GM18499 (cell line): ENCODE data around the gene ATP8A2.

Source experiments
- ATAC-seq: cut with Tn5 transposase; IDR thresholded peaks from one replicate; pipeline ENCODE4 v1.9.1; 2021; ENCODE audit warnings: moderate number of reproducible peaks; ENCODE audit not compliant: insufficient read depth, unreplicated experiment

ATP8A2 gene

DNA sequence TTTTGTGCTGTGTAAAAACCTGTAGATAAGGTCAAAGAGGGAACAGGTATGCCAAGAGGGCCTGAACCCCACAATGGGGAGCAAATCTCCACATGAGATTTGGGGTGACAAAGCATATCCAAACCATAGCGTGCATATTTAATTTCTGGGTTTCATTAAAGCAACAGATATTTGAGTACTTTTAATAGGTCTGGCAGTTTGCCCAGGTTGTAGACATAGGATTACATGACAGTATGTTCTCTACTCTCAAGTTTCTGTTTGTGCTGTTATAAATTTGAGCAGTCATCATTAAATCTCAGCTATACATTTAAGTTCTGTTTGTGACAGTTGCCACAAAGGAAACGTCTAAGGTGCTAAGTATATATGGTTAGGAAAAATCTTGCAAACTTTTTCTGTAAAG is 236.4 kb downstream of the ATP8A2 start:
- no peak for ATAC-seq

DNA sequence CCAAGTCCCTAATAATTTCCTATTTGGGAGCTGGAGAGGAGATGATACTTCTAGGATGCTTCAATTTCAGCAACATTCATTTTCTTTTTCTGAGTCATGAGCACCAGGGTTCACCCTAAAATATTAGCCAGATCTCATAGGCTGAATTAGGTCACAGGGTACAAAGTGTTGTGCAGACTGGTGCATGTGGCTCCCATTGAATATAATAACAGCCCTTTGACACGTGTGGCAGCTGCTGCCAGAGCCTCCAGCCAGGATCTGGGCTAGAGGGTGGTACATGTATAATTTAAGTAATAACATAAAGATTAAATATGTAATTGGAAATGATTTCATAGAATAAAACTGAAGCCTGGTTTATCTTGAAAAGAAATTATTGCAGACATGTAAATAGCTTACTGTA is 244.9 kb downstream of the ATP8A2 start:
- ATAC-seq = no peak

DNA sequence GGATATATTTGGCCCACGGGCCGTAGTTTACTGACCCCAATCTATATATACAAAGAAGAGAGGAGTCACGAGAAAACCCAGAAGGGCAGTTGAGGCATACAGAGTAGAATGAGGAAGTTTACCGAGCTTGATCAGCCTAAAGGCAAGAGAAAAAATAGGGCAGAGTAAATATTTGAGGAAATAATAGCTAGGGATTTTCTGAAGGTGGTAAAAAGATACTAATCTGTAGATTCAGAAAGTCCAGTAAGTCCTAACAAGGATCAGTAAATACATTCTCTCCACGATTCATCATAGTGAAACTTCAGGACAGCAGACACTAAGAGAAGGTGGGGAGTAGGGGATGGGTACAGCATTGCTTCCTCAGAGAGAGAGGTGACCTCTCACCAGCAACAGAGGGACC is 248.1 kb downstream of the ATP8A2 start:
- no peak for ATAC-seq

DNA sequence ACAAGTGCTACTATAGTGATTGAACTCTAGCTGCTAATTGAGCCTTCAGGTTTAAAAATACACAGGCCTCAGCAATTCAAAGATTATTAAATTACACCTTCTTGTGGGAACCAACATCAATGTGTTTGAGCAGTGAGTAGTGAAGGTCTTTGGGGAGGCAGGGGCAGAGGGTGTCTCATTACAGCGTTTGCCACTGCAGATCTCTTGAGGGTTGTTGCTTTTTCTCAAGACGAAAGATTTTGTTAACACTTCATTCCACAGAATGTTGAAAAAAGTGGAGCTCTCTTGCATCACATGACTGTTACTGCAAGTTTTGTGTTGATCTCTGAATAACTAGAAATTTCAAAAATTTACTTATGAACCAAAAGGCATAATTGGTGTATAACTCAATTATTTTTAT is 253.6 kb downstream of the ATP8A2 start:
- ATAC-seq = no peak

DNA sequence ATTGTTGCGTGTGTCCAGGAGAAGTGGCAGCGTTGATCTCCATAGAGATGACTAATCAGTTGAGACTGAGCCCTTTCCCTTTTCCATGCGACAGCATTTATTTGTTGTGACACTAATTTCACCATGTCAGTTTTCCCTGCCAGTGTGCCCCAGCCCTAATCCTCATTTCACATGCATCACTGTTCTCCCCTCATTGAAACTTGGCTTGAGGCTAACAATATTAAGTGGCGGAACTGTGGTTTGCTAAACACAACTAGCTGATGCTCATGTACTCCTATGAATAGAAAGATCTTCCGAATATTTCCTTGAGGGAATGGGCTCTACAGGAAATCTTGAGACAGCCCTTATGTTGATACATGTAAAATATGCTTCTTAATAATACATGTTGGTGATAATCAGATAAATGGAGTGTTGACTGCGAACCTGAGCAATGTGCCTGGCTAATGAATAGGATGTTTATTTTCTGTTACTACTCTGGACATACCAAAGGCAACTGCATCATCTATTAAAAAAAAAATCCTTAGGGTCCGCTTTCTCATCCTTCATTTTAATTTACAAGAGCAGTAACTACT is 258.6 kb downstream of the ATP8A2 start:
- ATAC-seq = no peak

DNA sequence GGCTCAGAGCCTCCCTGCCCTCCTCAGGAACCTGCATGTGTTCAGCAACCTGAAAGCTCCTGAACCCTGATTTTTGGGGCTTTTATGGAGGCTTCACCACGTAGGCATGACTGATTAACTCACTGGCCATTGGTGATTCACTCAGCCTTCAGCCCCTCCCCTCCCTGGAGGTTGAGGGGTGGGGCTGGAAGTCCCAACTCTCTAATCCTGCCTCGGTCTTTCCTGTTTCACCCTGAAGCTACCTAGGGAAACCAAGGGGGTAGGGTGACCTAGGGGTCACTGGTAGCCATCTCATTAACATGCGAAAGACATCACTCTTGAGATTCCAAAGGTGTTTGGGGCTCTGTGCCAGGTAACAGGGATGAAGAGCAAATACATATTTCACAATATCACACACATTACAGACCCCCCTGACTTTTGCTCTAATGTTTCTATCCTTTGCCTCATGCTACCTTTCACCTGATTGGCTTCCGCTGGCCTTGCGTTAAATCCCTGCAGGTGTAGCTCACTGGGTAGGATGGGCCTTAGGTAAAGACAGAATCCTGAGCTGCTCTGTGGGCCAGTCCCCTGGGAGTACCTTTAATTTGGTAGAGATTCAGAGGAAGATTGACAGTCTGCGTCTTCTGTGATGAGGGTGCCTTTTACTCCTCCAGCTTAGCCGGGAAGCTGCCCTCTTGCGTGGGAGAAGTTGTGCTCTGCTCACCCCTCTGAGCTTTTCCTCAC is 260.6 kb downstream of the ATP8A2 start:
- no peak for ATAC-seq

DNA sequence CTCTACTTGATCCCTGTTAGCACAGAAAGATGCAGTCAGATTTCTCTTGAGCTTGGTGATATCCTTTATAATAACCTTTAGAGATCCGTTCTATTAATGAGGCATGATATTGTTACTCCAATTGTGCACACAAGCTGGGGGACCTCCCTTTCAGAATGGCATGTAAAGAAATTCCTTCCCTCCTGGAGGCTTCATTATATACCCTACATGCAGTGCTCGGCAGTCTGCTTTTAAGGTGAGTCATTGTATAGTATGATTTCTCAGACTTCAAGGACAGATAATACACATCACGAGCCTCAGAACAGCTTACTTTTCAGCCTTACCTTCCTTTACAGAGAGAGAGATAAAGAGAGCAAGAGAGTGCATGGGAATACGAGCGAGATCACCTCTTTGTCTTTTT is 261.3 kb downstream of the ATP8A2 start:
- ATAC-seq = no peak

DNA sequence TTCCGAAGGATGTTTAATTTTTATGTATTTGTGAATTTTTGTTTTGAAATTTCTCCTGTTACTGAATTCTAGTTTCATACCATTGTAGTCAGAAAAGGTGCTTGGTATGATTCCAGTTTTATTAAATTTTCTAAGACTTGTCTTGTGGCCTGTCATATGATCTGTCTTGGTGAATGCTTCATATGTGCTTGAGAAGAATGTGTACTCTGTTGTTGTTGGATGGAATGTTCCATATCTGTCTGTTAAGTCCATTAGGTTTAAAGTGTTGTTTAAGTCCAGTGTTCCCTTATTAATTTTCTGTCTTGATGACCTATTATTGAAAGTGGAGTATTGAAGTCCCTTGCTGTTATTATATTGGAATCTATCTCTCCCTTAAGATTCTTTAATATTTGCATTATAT is 273.9 kb downstream of the ATP8A2 start:
- ATAC-seq = no peak

DNA sequence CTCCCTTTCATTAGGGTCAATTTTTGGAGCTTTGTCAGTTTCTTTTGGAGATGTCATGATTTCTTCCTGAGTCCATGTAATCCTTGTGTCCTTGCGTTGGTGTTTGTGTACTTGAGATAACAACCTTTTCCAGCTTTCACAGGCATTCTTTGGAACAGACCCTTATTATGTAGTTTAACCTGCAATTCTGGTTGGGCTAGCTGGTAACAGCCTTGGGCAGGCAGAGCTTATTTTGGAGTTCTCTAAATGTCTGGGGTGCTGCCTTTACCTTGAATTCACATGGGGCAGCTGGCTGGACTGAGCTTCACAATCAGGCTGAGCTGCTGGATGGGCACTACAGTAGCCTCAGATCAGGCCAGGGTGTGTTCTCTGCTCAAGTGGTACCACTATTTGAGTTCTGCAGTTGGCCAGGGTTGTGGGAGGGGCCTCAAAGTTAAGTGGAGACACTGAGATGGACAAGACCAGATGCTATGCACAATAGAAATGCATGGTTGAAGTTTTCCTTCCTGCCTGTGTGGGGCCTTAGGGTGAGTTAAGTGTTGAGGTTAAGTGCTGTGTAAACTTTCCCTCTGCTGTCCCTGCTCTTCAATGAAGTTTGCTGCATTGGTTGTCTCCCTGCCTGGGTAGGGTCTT is 277.3 kb downstream of the ATP8A2 start:
- ATAC-seq = no peak

DNA sequence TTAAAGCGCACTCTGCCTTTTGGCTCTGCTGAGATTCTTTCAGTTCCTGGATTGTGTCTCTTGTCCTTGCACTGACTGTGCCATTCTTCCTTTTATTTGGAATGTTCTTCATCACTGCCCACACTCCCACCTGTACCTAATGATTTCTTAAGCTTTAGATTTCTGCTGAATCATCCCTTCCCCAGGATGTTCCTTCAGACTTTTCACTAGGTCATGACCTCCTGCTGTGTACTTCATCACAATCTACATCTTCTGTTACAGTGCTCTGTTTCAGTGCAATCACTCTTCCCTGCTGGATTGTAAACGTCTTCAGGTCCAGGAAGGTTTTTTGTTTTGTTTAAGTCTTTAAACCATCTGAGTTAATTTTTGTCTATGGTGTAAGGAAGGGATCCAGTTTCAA is 281.0 kb downstream of the ATP8A2 start:
- no peak for ATAC-seq

DNA sequence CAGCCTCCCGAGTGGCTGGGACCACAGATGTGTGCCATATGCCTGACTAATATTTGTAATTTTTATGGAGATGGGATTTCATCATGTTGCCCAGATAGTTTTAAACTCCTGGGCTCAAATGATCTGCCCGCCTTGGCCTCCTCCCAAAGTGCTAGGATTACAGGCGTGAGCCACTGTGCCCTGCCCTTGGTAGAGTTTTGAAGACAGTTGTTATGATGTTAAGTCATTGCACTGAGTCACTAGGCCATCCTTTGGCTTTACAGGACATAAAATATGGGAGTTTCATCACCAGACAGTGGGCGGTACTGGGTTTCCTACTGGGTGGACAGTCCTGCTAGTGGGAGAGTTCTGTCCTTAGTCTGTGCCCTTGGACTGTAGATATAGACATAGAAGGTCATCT is 282.5 kb downstream of the ATP8A2 start:
- ATAC-seq = no peak

DNA sequence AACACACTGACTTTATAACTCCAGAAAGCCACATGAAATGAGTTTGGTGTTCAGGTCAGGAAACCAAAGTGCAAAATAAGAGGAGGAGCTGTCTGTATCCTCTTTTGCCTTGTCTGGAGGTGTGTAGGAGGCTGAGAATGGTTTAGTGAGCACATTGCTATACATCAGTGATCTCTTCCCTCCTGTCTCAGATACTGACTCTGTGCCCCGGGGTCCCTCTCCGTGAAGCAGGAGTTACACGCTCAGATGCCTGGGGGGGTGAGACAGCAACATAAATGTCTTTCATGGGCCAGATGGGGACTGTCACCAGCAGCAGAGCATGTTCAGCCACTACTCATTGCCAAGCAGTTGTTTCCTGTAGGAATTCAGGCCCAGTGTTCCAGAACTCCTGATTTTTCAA is 285.4 kb downstream of the ATP8A2 start:
- no peak for ATAC-seq

DNA sequence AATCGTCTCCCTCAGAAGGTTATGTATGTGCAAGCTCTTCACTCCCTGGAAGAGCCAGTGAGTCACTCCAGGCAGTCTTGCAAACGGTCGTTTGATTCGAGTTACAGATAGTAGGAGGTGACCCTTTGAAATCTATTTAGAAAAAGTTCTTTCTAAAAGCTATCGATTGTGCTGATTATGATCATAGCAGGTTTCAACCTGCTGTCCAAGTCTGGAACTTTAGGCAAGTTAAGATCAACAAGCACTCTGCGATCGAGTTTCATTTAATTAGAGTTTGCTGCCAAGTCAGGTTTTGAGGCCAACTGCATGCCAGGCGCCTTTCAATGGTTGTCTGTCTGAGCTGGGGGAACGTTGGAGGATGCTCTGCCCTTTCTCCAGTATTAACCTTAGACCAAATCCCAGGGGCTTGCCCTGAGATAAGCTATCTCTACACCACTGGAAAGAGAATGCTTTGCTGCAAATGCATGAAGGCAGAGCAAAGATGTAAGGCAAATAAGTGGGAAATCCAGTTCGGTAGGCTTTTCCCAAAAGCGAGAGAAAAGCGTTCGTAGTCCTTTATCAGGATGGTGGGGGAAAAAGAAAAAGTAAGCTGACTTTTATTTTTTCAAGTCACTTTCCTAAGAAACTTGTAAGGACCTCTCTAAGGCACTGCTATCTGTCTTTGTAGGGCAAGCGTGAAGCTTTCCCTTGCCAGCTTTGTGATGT is 287.5 kb downstream of the ATP8A2 start:
- ATAC-seq = no peak

DNA sequence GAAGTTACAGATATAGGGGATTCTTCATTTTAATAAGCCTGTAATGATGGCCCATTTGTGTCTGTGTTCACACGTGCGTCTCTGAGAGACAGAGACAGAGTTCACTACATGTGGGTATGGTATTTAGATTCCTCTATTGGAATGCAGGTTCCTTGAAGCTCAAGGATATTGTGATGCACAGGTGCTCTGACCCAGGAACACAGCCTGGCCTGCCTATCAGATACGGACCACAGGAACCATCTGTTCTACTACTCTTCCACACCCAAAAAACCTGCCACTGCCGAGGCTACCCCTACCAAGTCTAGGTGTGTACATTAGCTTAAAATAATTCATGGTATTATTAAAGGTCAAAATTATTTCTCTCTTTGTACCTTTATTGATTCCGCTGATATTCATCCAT is 289.2 kb downstream of the ATP8A2 start:
- no peak for ATAC-seq

DNA sequence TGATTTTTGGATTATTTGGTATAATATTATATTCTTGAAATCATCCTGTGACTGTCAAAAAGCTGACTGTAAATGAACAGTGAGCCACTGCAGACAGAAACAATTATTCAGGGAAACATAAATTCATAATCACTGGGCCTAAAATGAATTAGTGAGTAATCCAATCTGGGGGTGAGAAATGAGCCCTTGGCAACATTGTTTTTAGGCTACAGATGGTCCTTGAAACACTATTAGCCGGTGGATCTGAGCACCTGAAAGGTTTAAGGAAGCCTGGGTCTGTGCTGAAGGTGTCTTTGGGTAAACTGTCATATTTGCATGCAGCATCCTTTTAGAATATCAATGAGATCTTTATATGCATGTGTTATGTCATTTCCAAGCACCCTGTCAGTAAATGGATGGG is 290.7 kb downstream of the ATP8A2 start:
- ATAC-seq = no peak

DNA sequence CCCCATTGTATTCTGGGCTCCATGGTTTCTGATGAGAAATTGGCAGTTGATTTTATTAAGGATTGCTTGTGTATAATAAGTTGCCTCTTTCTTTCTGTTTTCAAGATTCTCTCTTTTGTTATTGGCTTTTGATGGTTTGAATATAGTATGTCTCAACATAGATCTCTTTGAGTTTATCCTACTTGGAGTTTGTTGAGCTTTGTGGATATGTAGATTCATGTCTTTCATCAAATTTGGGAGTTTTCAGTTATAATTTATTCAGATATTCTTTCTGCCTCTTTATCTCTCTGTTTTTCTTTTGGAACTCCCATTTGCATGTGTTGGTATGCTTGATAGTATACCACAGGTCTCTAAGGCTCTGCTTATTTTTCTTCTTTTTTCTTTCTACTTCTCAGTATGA is 296.6 kb downstream of the ATP8A2 start:
- no peak for ATAC-seq

DNA sequence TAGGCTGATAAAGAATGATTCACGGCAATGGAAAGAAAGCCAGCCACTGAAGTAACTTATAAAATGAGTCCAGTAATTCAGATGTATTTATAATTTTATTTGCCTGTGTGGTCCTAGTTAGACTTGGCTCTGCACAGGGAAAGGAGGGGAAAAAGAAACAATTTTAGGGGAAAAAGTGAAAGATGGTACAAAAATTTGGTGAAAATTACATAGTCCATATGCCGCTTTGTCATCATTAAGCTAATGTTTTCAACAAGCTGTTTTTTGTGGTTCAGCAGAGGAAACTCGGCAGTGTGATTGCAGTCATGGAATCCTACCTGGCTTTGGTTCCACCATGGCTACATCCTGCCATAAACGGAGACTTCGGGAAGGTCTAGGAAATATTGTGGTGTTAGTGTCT is 301.9 kb downstream of the ATP8A2 start:
- ATAC-seq = no peak

DNA sequence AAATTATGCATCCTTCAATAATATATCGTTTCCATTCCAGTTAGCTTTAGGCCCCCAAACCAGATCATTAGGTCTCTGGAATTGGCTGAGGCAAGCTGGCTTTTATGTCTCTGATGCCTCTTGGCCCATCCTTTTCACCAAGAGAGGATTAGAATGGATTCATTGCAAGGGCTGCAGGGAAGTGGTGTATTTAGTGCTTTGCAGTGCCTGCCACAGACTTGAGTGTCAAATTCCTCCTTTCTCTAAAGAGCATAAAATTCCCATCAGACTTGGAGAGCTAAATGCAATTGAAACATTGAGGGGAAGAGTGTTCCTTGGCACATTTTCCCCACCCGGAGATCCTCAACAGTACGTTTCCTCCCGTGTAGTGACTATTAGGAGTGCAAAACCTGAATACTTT is 302.6 kb downstream of the ATP8A2 start:
- no peak for ATAC-seq

DNA sequence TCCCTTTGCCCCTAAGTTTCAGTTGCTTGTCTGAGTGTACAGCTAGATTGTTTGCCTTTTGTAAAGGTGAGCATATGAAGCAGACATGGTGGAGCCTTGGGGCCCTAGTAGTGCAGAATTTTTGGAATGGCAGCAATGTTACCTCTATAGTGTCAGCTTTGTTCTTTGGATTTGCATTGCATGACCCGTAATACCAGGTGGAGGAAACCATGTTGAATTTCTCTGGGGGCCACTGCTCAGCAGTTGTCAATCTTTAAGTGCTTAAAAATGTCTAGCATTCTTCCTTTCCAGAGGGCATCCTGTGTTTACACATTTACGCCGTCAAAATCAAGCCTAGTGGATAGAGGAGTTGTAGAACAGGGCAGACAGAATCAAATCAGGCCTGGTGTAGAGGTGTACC is 303.3 kb downstream of the ATP8A2 start:
- ATAC-seq = no peak

DNA sequence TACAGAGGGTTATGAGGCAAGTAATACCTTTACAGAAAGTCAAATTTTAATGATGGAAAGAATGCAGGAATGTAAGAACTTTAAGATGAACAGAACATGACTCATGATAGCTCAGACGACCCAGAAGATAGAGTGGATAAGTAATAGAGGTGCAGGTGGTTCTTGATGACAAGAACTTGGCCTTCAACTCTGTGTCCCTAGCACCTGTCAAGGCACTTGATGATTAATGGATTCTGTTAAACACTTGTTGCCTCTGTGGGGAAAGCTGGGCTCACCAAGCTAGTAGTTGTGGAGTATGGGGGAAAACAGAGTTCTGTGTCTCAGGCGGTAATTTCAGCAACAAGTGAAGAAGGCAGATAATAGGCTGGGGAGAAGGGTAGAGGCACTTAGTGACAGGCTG is 306.2 kb downstream of the ATP8A2 start:
- ATAC-seq = no peak

DNA sequence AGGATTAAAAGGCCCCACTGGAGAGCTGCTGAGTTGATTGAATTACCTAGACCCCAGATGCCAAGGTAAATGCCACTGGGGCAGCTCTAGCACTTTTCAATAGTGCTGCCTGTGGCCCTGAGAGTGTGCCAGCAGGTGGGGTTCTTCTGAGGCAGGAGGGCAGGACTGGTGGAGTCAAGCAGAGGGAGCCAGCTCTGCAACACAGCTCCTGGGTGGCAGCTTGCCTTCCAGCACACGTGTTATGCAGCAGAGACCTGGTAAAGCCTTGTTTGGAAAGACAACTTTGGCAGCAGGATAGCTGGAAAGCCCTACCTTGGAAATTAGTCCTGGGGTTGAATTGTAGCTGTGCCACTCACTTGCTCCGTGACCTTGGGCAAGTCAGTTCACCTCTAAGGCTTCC is 306.6 kb downstream of the ATP8A2 start:
- ATAC-seq = no peak
